NT2/D1 (cell line): ENCODE data around the gene ZNF83.

ENCODE experiments used
- DNase-seq: peaks from one replicate; pipeline ENCODE4 v3.0.0-alpha.2; 2011; ENCODE audit warnings: low read depth, low spot score
- H3K27me3 ChIP-seq: 2 replicates; pipeline ENCODE4 v1.6.0; 2011; ENCODE audit warnings: mild to moderate bottlenecking; ENCODE audit not compliant: insufficient read length, insufficient read depth
- H3K36me3 ChIP-seq: 2 replicates; pipeline ENCODE4 v1.6.1; 2011; ENCODE audit warnings: mild to moderate bottlenecking, low read length, mixed read lengths; ENCODE audit not compliant: insufficient read depth, insufficient read length
- H3K4me1 ChIP-seq: 2 replicates; pipeline ENCODE4 v1.5.1; 2011; ENCODE audit not compliant: insufficient read depth, insufficient read length
- H3K4me3 ChIP-seq: 2 replicates; pipeline ENCODE4 v1.5.1; 2011; ENCODE audit warnings: low read depth; ENCODE audit not compliant: insufficient read length
- H3K9ac ChIP-seq: 2 replicates; pipeline ENCODE4 v1.6.0; 2011; ENCODE audit warnings: low read depth; ENCODE audit not compliant: insufficient read length
- H3K9me3 ChIP-seq: 2 replicates; pipeline ENCODE4 v1.5.1; 2011; ENCODE audit warnings: mild to moderate bottlenecking, low read length; ENCODE audit not compliant: insufficient read depth
- SUZ12 ChIP-seq: IDR thresholded peaks from 2 replicates; pipeline ENCODE4 v1.6.1; 2011; ENCODE audit not compliant: insufficient read length, insufficient read depth; ENCODE audit errors: extremely low read depth
- YY1 ChIP-seq: IDR thresholded peaks from 2 replicates; pipeline ENCODE4 v1.6.1; 2011; ENCODE audit not compliant: insufficient read length, insufficient read depth
- ZNF274 ChIP-seq: IDR thresholded peaks from 2 replicates; pipeline ENCODE4 v1.6.1; 2011; ENCODE audit warnings: mild to moderate bottlenecking, low read depth, low read length

Gene ZNF83

DNA sequence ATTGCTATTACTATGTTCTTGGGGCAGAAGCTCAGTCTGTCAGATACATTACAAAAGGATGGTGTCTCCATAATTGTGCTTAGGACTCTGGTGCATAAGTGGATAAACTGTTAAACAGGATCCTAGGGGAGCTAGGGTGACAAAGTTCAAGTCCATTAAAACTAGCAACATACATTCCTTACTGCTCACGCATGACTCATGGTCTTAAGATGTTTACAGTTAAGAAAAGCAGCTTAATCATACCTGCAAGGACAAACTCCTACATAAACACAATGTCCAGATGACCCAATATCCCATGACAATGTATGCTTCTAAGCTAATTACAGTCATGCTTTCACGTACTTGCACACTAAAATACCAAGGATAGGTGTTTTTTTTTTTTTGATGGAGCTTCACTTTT lies 71.6 kb downstream of the ZNF83 start:
- H3K9ac ChIP-seq = no peak overlapping the region
- peaks cover 19% of the 10 kb centered on the region for H3K36me3 ChIP-seq
- H3K9me3 ChIP-seq = no peaks in the 10 kb centered on the region
- DNase-seq = no peak
- no peak overlapping the region for H3K4me3 ChIP-seq
- H3K27me3 ChIP-seq = no peaks in the 10 kb centered on the region
- no peaks in the 10 kb centered on the region for H3K4me1 ChIP-seq
- TF ChIP-seq SUZ12 = no peak
- no peak for TF ChIP-seq YY1
- no peak for TF ChIP-seq ZNF274

DNA sequence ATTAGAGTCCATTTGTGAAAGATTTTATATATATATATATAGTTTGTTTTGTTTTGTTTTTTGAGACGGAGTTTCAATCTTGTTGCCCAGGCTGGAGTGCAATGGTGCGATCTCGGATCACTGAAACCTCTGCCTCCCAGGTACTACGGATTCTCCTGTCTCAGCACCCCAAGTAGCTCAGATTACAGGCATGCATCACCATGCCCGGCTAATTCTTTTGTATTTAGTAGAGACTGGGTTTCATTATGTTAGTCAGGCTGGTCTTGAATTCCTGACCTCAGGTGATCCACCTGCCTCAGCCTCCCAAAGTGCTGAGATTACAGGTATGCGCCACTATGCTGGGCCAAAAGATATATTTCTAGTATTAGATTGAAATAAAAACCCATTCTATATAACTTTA lies 72.0 kb downstream of the ZNF83 start:
- no peaks in the 10 kb centered on the region for H3K9me3 ChIP-seq
- no peaks in the 10 kb centered on the region for H3K4me1 ChIP-seq
- no peak for TF ChIP-seq ZNF274
- no peak for TF ChIP-seq SUZ12
- TF ChIP-seq YY1 = no peak
- DNase-seq = no peak
- no peak overlapping the region for H3K4me3 ChIP-seq
- no peak overlapping the region for H3K9ac ChIP-seq
- H3K36me3 ChIP-seq = peaks cover 22% of the 10 kb centered on the region
- H3K27me3 ChIP-seq = no peaks in the 10 kb centered on the region
